Adrenal gland (tissue), 12 donors: ENCODE results near the gene CBARP. TPM values are rescaled to one million over a fixed set of nuclear protein-coding genes. Genes with fewer than 3 reads are reported as not detected.

ENCODE experiments used
- DNase-seq, 7 donors: peaks; one replicate each; pipeline ENCODE4 v3.0.0-alpha.2; 2019 to 2020
- H3K27ac ChIP-seq, 5 donors: fragments of 200-600 bp; sonication (generic) in 4 of 5; 1 replicate in 3 of 5; 2 replicates in 2 of 5; pipeline versions ENCODE4 v1.5.1 to v1.8.0; 2016 to 2020; ENCODE audit warnings: mild to moderate bottlenecking in 1 of 5
- H3K27me3 ChIP-seq: fragments of 200-600 bp; 2 replicates; pipeline ENCODE4 v1.8.0; 2021
- H3K36me3 ChIP-seq, 2 donors: fragments of 200-600 bp; replicated peaks in 1 of 2; 1 replicate in 1 of 2; 2 replicates in 1 of 2; pipeline versions ENCODE4 v1.5.1 to v1.8.0; 2018 to 2022
- H3K4me1 ChIP-seq, 2 donors: fragments of 200-600 bp; replicated peaks in 1 of 2; 1 replicate in 1 of 2; 2 replicates in 1 of 2; pipeline versions ENCODE4 v1.5.1 to v1.8.0; 2018 to 2021
- H3K4me3 ChIP-seq, 4 donors: fragments of 200-600 bp; sonication (generic) in 3 of 4; one replicate each; pipeline ENCODE4 v1.5.1; 2016 to 2018
- H3K9me3 ChIP-seq, 3 donors: fragments of 200-600 bp; sonication (generic) in 1 of 3; replicated peaks in 1 of 3; 1 replicate in 2 of 3; 2 replicates in 1 of 3; pipeline versions ENCODE4 v1.5.1 to v1.8.0; 2016 to 2021
- CTCF ChIP-seq, 6 experiments: fragments of 450-650 bp in 4 of 6; fragments of 200-600 bp in 2 of 6; sonication (generic) in 1 of 6; IDR thresholded peaks; 1 replicate in 5 of 6; 2 replicates in 1 of 6; pipeline versions ENCODE4 v1.5.1 to v1.8.0; 2016 to 2021; ENCODE audit warnings: antibody characterized with exemption in 6 of 6, mild to moderate bottlenecking in 2 of 6, moderate library complexity in 1 of 6
- POLR2A ChIP-seq, 2 donors: fragments of 450-650 bp; IDR thresholded peaks; one replicate each; pipeline ENCODE4 v1.6.1; 2017; ENCODE audit warnings: antibody characterized with exemption in 2 of 2, mild to moderate bottlenecking in 2 of 2, moderate library complexity in 1 of 2
- WGBS, 4 donors: extraction: QIAGEN DNeasy Blood & Tissue Kit in 2 of 4; methylation state at CpG; one replicate each; pipeline versions ENCODE4 v1.1.5 to v1.1.7; 2013 to 2017; 5-methylcytosine and 5-hydroxymethylcytosine counted together
- intact Hi-C, 2 donors: fragments of 100-400 bp; cut with DNase I; formaldehyde crosslinking; loops; one replicate each; pipeline versions ENCODE4 v1.14.1 to v1.15.0; 2022 to 2023
- polyA plus RNA-seq, 3 donors: library from polyadenylated mRNA; stranded (reverse); fragments of 200-250 nt in 2 of 3; fragments of 350-450 nt in 1 of 3; fragmentation: Illumina TruSeq in 1 of 3; extraction: RNeasy Lipid Tissue Mini Kit (QIAGEN cat#74804) in 1 of 3; gene quantifications; one replicate each; pipeline ENCODE4 v1.2.3, GENCODE V29; 2013 to 2014
- total RNA-seq, 9 donors: library from RNA; depleted of rRNA in 4 of 9; stranded (reverse); fragments of >200 nt in 4 of 9; fragments of 120-200 nt in 1 of 9; fragmentation: NEBNext Ultra II Directional in 1 of 9; extraction: Animal tissue kit (Norgen Biotek cat#: 25700) in 1 of 9; gene quantifications; one replicate each; pipeline versions ENCODE4 v1.1.0 to v1.2.4, GENCODE V29; 2013 to 2023
- donor health status: healthy with polysubstance abuse.
- donor health status: Bipolar disorder and iron deficiency.
- donor health status: DM: yes; HTN: yes; CAD: no.
- donor health status: DM: no; HTN: no; CAD: no.
- donor health status: DM: no; HTN: no; CAD: no.
- donor health status: DM: yes; HTN: yes; CAD: no.

Gene CBARP
- total and polyA plus RNA-seq, 12 donors = 0.09 to 9.3 (median 1.8) TPM; not detected in 2

- peak overlapping the region in 2 of 4 donors; percentile 38 to 92 for H3K4me3 ChIP-seq
- WGBS, 4 donors = 6 to 20% (median 14%) methylated on average over 3 to 23 of the region's 23 CpGs
- H3K4me1 ChIP-seq = peaks cover 44% of the 10 kb centered on the region in 2 donors
- TF ChIP-seq POLR2A (IDR thresholded peaks at IDR 0.05) (no peak), CTCF (IDR thresholded peaks at IDR 0.05) (no peak)
- peak overlapping the region; percentile 97 to 100 (median 99) for H3K27ac ChIP-seq
- H3K36me3 ChIP-seq = peaks cover 0 to 60% of the 10 kb centered on the region in 2 donors
- H3K27me3 ChIP-seq = no peaks in the 10 kb centered on the region
- H3K9me3 ChIP-seq = no peaks in the 10 kb centered on the region
- intact Hi-C loops = no loop called here
- peak in 1 of 7 donors; percentile 66 for DNase-seq
Observed at GRCh38 chr19:1253514-1254080, 15.8 kb upstream of the CBARP start.

GRCh38 chr19:1252821-1253513, 15.2 kb upstream of the CBARP start:
- peak overlapping the region; percentile 97 to 100 (median 99) for H3K27ac ChIP-seq
- intact Hi-C loops = no loop called here
- peaks cover 0 to 56% of the 10 kb centered on the region in 2 donors for H3K36me3 ChIP-seq
- no peaks in the 10 kb centered on the region for H3K9me3 ChIP-seq
- 0 to 1% (median 0%) methylated on average over 2 to 26 of the region's 26 CpGs for WGBS, 4 donors
- peaks cover 40% of the 10 kb centered on the region in 2 donors for H3K4me1 ChIP-seq
- TF ChIP-seq CTCF (IDR thresholded peaks at IDR 0.05) (peak in 3 of 6 experiments; percentile 30 to 38 (median 35)), POLR2A (IDR thresholded peaks at IDR 0.05) (peak in 1 of 2 donors; percentile 72)
- H3K4me3 ChIP-seq = peak overlapping the region in 2 of 4 donors; percentile 38 to 92
- H3K27me3 ChIP-seq = no peaks in the 10 kb centered on the region
- DNase-seq = peak; percentile 92 to 98 (median 97)

- H3K4me1 ChIP-seq = peaks cover 42% of the 10 kb centered on the region in 2 donors
- no peaks in the 10 kb centered on the region for H3K27me3 ChIP-seq
- WGBS, 4 donors = 0 to 1% (median 1%) methylated on average over 22 to 30 of the region's 30 CpGs
- peak in 6 of 7 donors; percentile 95 to 97 (median 96) for DNase-seq
- TF ChIP-seq POLR2A (IDR thresholded peaks at IDR 0.05) = peak; percentile 48 to 60
- TF ChIP-seq CTCF (IDR thresholded peaks at IDR 0.05) = no peak
- no peaks in the 10 kb centered on the region for H3K9me3 ChIP-seq
- intact Hi-C loops = no loop called here
- H3K27ac ChIP-seq = peak overlapping the region; percentile 97 to 100 (median 99)
- peaks cover 0 to 50% of the 10 kb centered on the region in 2 donors for H3K36me3 ChIP-seq
- H3K4me3 ChIP-seq = peak overlapping the region in 2 of 4 donors; percentile 40 to 92
Observed at GRCh38 chr19:1252221-1252820, 14.5 kb upstream of the CBARP start.
